ENCODE measurements around the gene OR52N5.
A peak's percentile ranks its signal among the peaks of the same experiment; 100 is the strongest.

OR52N5 gene

DNA sequence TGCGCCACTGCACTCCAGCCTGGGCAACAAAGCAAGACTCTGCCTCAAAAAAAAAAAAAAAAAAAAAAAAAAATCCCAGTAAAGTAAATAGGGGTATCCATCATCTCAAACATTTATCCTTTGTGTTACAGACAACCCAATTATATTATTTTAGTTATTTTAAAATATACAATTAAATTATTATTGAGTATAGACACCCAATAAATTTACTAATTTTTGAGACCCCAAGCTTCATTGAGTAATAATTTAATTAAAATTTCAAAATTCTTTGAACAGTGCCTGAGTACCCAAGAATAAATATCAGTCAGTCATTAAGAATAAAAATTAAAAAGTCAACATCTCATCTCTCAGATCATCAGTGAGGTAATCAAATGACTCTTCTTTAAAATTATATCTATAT is 29.2 kb downstream of the OR52N5 start, which contains the start of gene OR52N4:
Gene OR52N4, plus strand, starts transcription at position 301 of the 400 bp plus-strand sequence. CDS start 498 bp downstream, outside the sequence.
- H3K4me3 ChIP-seq (ENCODE audit: control insufficient read depth, low read depth, low read length) = no peak within 1 kb of the TSS
- no peak for TF ChIP-seq CTCF (conservative IDR thresholded peaks at IDR 0.05; ENCODE audit: control insufficient read depth, insufficient read depth, low read depth, low read length)
- no peak for DNase-seq (ENCODE audit: low read depth)

DNA sequence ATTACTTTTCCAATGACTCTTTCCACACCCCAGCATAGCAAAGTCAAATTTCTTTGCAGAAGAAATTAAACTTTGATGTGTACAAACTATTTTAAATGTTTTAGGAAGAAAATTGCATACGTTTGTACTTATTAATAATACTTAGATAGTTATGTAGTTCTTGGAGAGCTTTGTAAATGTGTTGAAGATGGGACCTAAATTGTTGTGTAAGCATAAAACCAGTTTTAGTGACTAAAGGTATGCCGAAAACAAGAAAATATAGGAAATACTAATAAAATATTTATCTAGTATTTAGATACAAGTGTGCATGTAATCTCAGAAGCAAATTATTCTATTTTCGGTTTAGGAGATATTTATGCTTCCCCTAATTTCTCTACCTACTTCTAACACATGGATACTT is 33.3 kb downstream of the OR52N5 start:
- TF ChIP-seq CTCF (conservative IDR thresholded peaks at IDR 0.05; ENCODE audit: control insufficient read depth, insufficient read depth, low read depth, low read length) = no peak
- no peak overlapping the region for H3K4me3 ChIP-seq (ENCODE audit: control insufficient read depth, low read depth, low read length)
- no peak for DNase-seq (ENCODE audit: low read depth)

DNA sequence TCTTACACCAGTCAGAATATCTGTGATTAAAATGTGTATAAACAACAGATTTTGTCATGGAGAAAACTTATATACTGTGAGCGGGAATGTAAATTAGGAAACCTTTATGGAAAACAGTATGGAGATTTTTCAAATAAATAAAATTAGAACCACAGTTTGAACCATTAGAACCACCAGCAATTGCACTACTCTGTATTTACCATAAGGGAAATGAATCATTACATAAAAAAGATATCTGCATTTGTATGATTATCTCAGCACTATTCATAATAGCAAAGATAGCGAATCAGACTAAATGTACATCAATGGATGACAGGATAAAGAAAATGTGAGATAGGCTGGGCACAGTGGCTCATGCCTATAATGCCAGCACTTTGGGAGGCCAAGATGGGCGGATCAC is 36.5 kb downstream of the OR52N5 start:
- DNase-seq (ENCODE audit: low read depth) = no peak
- TF ChIP-seq CTCF (conservative IDR thresholded peaks at IDR 0.05; ENCODE audit: control insufficient read depth, insufficient read depth, low read depth, low read length) = no peak
- H3K4me3 ChIP-seq (ENCODE audit: control insufficient read depth, low read depth, low read length) = no peak overlapping the region

DNA sequence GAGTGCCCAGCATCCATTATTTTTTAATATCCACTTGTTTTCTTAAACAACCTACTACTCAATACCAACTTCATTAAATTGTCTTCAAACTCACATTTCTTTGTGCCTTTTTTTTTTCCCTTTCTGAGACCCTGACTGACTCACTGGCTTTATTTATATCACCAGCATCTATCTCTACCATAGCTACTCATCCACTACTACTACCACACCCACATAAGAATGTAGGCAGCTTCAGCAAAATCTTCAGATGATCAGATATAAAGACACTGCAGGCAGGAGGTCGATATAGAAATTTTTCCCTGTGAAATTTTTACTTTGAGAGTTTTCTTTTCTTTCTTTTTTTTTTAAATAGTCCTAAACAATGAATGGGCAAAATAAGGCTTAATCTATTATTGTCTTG is 44.7 kb downstream of the OR52N5 start:
- DNase-seq (ENCODE audit: low read depth) = no peak
- TF ChIP-seq CTCF (conservative IDR thresholded peaks at IDR 0.05; ENCODE audit: control insufficient read depth, insufficient read depth, low read depth, low read length) = no peak
- H3K4me3 ChIP-seq (ENCODE audit: control insufficient read depth, low read depth, low read length) = no peak overlapping the region

- no peak for TF ChIP-seq CTCF (conservative IDR thresholded peaks at IDR 0.05; ENCODE audit: control insufficient read depth, insufficient read depth, low read depth, low read length)
- H3K4me3 ChIP-seq (ENCODE audit: control insufficient read depth, low read depth, low read length) = no peak overlapping the region
- DNase-seq (ENCODE audit: low read depth) = peak; percentile 50
These were observed 45.3 kb downstream of the OR52N5 start for GRCh38 chr11:5737670-5738392.

GRCh38 chr11:5737091-5737490 is 46.1 kb downstream of the OR52N5 start:
- H3K4me3 ChIP-seq (ENCODE audit: control insufficient read depth, low read depth, low read length) = no peak overlapping the region
- no peak for TF ChIP-seq CTCF (conservative IDR thresholded peaks at IDR 0.05; ENCODE audit: control insufficient read depth, insufficient read depth, low read depth, low read length)
- peak; percentile 70 for DNase-seq (ENCODE audit: low read depth)
